Large intestine (tissue), 3 donors: ENCODE data around the gene MBD3L4. TPM values are rescaled to one million over a fixed set of nuclear protein-coding genes. Genes with fewer than 3 reads are reported as not detected.
A peak's percentile ranks its signal among the peaks of the same experiment; 100 is the strongest.
"Not testable (repeated sequence)": the region's sequence is repeated elsewhere in the genome, so short reads cannot be mapped to it uniquely, and the experiment has no call there.

ENCODE experiments used
- DNase-seq, 2 donors: peaks; one replicate each; pipeline versions ENCODE4 v3.0.0 to v3.0.0-alpha.2; 2013
- H3K27ac ChIP-seq: one replicate; pipeline ENCODE4 v1.5.1; 2013; ENCODE audit warnings: low read length
- H3K27me3 ChIP-seq: 2 replicates; pipeline ENCODE4 v1.6.1; 2013; ENCODE audit warnings: low read length; ENCODE audit not compliant: control insufficient read depth, insufficient read depth
- H3K36me3 ChIP-seq: 2 replicates; pipeline ENCODE4 v1.6.1; 2013; ENCODE audit warnings: low read length; ENCODE audit not compliant: control insufficient read depth, insufficient read depth
- H3K4me1 ChIP-seq: one replicate; pipeline ENCODE4 v1.6.1; 2013; ENCODE audit warnings: low read length; ENCODE audit not compliant: control insufficient read depth, insufficient read depth
- H3K4me3 ChIP-seq: one replicate; pipeline ENCODE4 v1.5.1; 2013; ENCODE audit warnings: low read length
- H3K9me3 ChIP-seq: one replicate; pipeline ENCODE4 v1.6.1; 2013; ENCODE audit warnings: mild to moderate bottlenecking, low read depth, low read length, moderate library complexity; ENCODE audit not compliant: control insufficient read depth
- WGBS: methylation state at CpG from one replicate; pipeline ENCODE4 v1.1.5; 2013; ENCODE audit warnings: low lambda C conversion rate; ENCODE audit not compliant: insufficient coverage; 5-methylcytosine and 5-hydroxymethylcytosine counted together
- polyA plus RNA-seq: library from polyadenylated mRNA; unstranded; fragments of 120-200 nt; gene quantifications from one replicate; pipeline ENCODE4 v1.2.1, GENCODE V29; 2013

MBD3L4 gene
- polyA plus RNA-seq, 1 donor = not detected

- 89% methylated on average over 1 of the region's 2 CpGs for WGBS
- no peak overlapping the region for H3K27ac ChIP-seq
- no peak overlapping the region for H3K4me3 ChIP-seq
- no peaks in the 10 kb centered on the region for H3K27me3 ChIP-seq
- no peaks in the 10 kb centered on the region for H3K4me1 ChIP-seq
- peak in 1 of 2 donors; percentile 0 for DNase-seq
- H3K36me3 ChIP-seq = peaks cover 11% of the 10 kb centered on the region
- peaks cover 5% of the 10 kb centered on the region for H3K9me3 ChIP-seq
Observed at GRCh38 chr19:7067716-7068115, 27.7 kb upstream of the MBD3L4 start.

DNA sequence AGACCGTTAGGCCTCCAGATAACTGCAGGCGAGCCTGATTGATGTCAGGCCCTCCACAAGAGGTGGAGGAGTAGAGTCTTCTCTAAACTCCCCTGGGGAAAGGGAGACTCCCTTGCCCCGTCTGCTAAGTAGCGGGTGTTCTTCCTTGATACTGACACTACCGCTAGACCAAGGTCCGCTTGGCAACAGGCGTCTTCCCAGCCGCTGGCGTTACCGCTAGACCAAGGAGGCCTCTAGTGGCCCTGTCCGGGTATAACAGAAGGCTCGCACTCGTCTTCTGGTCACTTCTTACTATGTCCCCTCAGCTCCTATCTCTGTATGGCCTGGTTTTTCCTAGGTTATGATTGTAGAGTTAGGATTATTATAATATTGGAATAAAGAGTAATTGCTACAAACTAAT lies 27.1 kb upstream of the MBD3L4 start:
- H3K36me3 ChIP-seq, H3K27me3 ChIP-seq, H3K9me3 ChIP-seq, H3K4me3 ChIP-seq, H3K27ac ChIP-seq, H3K4me1 ChIP-seq: not testable (repeated sequence)
- WGBS = no CpG with 5 or more reads among the region's 13 CpGs
- DNase-seq = peak in 1 of 2 donors; percentile 15

DNA sequence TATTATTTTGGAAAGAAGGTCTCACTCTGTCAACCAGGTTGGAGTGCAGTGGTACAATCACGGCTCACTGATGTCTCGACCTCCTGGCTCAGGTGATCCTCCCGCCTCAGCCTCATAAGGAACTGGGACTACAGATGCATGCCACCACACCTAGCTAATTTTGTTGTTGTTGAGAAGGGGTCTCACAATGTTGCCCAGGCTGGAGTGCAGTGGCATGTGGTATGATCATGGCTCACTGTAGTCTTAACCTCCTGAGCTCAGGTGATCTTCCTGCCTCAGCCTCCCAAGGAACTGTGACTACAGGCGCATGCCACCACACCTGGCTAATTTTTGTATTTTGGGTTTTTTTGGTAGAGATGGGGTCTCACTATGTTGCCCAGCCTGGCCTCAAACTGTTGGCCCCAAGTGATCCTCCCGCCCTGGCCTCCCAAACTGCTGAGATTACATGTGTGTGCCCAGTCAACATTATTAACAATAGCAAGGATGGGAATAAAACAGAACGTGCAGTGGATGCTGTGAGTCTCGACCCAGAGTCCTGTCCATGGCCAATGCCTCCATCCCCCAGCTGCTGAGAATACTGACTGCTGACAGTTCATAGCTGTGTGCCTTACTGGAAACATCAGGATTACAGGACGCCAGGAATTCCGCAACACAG lies 23.9 kb upstream of the MBD3L4 start:
- no peaks in the 10 kb centered on the region for H3K36me3 ChIP-seq
- peaks cover 5% of the 10 kb centered on the region for H3K9me3 ChIP-seq
- DNase-seq = peak in 1 of 2 donors; percentile 0
- no peaks in the 10 kb centered on the region for H3K4me1 ChIP-seq
- no peak overlapping the region for H3K4me3 ChIP-seq
- no CpG with 5 or more reads among the region's 9 CpGs for WGBS
- no peaks in the 10 kb centered on the region for H3K27me3 ChIP-seq
- H3K27ac ChIP-seq = no peak overlapping the region

DNA sequence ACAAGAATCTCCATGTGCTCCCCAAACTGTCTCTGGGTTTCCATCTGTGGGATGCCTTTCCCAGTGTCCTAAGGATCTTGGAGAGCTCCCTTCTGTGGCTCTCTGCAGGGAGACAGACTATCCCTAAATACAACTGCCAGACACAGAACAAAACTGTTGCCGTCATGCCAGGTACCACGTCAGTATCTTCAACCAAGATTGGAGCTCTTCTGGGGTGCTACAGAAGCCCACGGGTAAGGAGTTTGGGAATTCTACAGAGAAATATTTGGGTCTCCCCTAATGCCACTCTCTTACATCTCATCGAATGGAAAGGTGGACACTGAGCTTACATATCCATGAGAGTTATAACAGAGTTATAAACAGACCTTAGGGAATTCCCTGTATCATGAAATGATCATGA lies 23.4 kb upstream of the MBD3L4 start:
- H3K4me3 ChIP-seq = no peak overlapping the region
- no peaks in the 10 kb centered on the region for H3K27me3 ChIP-seq
- no peaks in the 10 kb centered on the region for H3K36me3 ChIP-seq
- no peaks in the 10 kb centered on the region for H3K4me1 ChIP-seq
- no CpG with 5 or more reads among the region's 4 CpGs for WGBS
- peaks cover 5% of the 10 kb centered on the region for H3K9me3 ChIP-seq
- H3K27ac ChIP-seq = no peak overlapping the region
- peak in 1 of 2 donors; percentile 0 for DNase-seq

- not testable (repeated sequence) for H3K4me1 ChIP-seq, H3K27me3 ChIP-seq, H3K4me3 ChIP-seq, H3K36me3 ChIP-seq, DNase-seq, H3K27ac ChIP-seq, H3K9me3 ChIP-seq
- no CpG with 5 or more reads among the region's 2 CpGs for WGBS
Observed at GRCh38 chr19:7059977-7060376, 20.0 kb upstream of the MBD3L4 start.

DNA sequence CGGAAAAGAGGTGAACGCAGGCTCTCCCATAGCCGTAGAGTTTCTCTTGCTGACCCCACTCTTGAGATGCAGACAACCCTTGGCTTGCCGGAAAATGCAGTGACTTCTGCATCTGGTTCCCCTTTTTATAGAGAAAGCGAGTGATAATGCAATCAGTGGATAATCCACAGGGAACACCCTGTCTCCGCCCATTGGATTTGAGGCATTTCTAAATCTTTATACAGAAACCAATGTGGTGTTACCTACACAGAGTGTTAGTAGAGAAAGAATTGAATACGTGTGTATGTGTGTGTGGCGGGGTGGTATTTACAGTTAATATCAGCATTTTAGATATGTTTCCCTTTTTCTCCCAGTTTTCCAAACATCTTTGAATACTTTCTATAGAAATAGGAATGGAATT lies 18.6 kb upstream of the MBD3L4 start, which contains the start of gene MBD3L3:
MBD3L3 (minus strand) TSS at position 101 of the 400 bp plus-strand sequence; CDS start at position 30, 71 bp downstream.
- not testable (repeated sequence) for H3K27me3 ChIP-seq, H3K4me1 ChIP-seq, H3K27ac ChIP-seq, DNase-seq, H3K4me3 ChIP-seq, H3K9me3 ChIP-seq, H3K36me3 ChIP-seq
- no CpG with 5 or more reads among the region's 8 CpGs for WGBS

DNA sequence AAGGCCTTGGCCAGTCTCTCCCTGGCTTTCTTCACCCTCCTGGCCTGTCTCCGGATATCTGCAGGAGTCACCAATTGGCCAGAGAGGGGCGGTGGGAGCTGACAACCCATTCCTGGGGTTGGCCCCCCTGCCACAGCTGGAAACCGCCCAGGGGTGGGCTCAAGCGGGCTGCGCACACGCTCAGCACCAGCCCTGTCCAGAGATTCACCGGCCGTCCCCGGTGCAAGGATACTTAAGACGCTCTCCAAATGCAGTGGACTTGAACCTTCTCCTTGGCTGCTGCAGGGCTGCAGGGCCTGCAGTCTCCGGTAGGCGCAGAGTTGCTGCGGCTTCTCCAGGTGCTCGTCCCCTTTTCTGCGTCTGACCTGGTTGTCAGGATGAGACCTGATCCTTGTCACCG lies 16.4 kb upstream of the MBD3L4 start:
- WGBS = no CpG with 5 or more reads among the region's 16 CpGs
- not testable (repeated sequence) for DNase-seq

GRCh38 chr19:7055679-7056078 lies 15.7 kb upstream of the MBD3L4 start:
- not testable (repeated sequence) for H3K27me3 ChIP-seq, DNase-seq, H3K4me3 ChIP-seq, H3K9me3 ChIP-seq, H3K27ac ChIP-seq, H3K4me1 ChIP-seq, H3K36me3 ChIP-seq
- 100% methylated on average over 2 of the region's 14 CpGs for WGBS

More for the DNA sequence above, 16.4 kb upstream of the MBD3L4 start:
- H3K4me1 ChIP-seq, H3K9me3 ChIP-seq, H3K36me3 ChIP-seq, H3K4me3 ChIP-seq, H3K27me3 ChIP-seq, H3K27ac ChIP-seq: not testable (repeated sequence)

DNA sequence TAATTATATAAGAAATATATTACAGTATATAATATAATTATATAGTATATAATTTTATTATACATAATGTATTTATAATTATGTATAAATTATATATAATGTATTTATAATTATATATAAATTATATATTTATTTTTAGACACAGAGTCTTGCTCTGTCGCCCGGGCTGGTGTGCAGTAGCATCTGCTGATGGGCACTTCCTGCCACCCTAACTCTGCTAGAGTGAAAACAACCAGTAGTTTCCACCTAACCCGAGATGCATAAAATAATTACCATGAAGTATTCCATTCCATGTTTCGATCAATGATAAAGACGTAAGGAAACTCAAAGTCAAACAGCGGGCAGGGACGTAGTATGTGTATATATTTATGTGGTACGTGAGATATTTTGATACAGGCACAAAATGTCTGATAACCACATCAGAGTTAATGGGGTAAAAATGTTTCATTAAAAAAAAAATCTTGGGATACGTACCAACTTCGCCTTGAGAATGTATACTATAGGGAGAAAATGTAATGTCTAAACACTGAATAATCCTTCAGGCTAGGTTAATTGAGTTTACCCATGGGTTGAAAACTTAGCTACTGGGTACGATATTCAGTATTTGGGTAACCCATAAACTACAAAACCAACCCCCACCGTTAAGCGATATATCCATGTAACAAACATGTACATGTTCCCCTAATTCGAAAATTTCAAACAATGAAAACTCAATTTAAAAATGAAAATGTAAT lies 14.8 kb upstream of the MBD3L4 start:
- H3K9me3 ChIP-seq, H3K27me3 ChIP-seq, H3K4me1 ChIP-seq, DNase-seq, H3K4me3 ChIP-seq, H3K36me3 ChIP-seq, H3K27ac ChIP-seq: not testable (repeated sequence)
- 100% methylated on average over 4 of the region's 14 CpGs for WGBS

DNA sequence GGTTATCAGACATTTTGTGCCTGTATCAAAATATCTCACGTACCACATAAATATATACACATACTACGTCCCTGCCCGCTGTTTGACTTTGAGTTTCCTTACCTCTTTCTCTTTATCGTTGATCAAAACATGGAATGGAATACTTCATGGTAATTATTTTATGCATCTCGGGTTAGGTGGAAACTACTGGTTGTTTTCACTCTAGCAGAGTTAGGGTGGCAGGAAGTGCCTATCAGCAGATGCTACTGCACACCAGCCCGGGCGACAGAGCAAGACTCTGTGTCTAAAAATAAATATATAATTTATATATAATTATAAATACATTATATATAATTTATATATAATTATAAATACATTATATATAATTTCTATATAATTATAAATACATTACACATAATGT lies 12.9 kb upstream of the MBD3L4 start:
- DNase-seq, H3K27ac ChIP-seq, H3K4me1 ChIP-seq, H3K27me3 ChIP-seq, H3K9me3 ChIP-seq, H3K4me3 ChIP-seq, H3K36me3 ChIP-seq: not testable (repeated sequence)
- 100% methylated on average over 2 of the region's 7 CpGs for WGBS

GRCh38 chr19:7051421-7051820 lies 11.4 kb upstream of the MBD3L4 start:
- WGBS = 100% methylated on average over 1 of the region's 5 CpGs
- not testable (repeated sequence) for H3K4me3 ChIP-seq, H3K9me3 ChIP-seq, H3K36me3 ChIP-seq, DNase-seq, H3K4me1 ChIP-seq, H3K27me3 ChIP-seq, H3K27ac ChIP-seq
